Mesenchymal stem cell (in vitro differentiated cells and primary cell): ENCODE data around the gene NPY4R2.
"Not testable (repeated sequence)": the region's sequence is repeated elsewhere in the genome, so short reads cannot be mapped to it uniquely, and the experiment has no call there.

Source experiments
- DNase-seq: peaks from one replicate; pipeline ENCODE4 v3.0.0-alpha.2; 2013
- H2AFZ ChIP-seq: one replicate; pipeline ENCODE4 v1.6.1; 2013; ENCODE audit warnings: low read depth, mild to moderate bottlenecking, control low read depth, inconsistent platforms, low read length, moderate library complexity
- H2AK5ac ChIP-seq: 2 replicates; pipeline ENCODE4 v1.6.1; 2013; ENCODE audit warnings: low read length, moderate library complexity, mild to moderate bottlenecking, inconsistent platforms; ENCODE audit not compliant: severe bottlenecking
- H2BK120ac ChIP-seq: one replicate; pipeline ENCODE4 v1.6.1; 2013; ENCODE audit warnings: low read depth, mild to moderate bottlenecking, inconsistent platforms, low read length, moderate library complexity
- H2BK12ac ChIP-seq, 2 experiments: one replicate each; pipeline ENCODE4 v1.6.1; 2013; ENCODE audit warnings: inconsistent platforms in 2 of 2, low read length in 2 of 2, mild to moderate bottlenecking in 2 of 2, moderate library complexity in 2 of 2, control low read depth in 1 of 2
- H2BK15ac ChIP-seq: one replicate; pipeline ENCODE4 v1.6.1; 2013; ENCODE audit warnings: mild to moderate bottlenecking, low read depth, inconsistent platforms; ENCODE audit not compliant: poor library complexity, severe bottlenecking
- H2BK5ac ChIP-seq: 2 replicates; pipeline ENCODE4 v1.6.1; 2013; ENCODE audit warnings: low read depth, mild to moderate bottlenecking, low read length, control low read depth, inconsistent platforms; ENCODE audit not compliant: poor library complexity, severe bottlenecking
- H3K14ac ChIP-seq, 2 experiments: one replicate each; pipeline ENCODE4 v1.6.1; 2013; ENCODE audit warnings: inconsistent platforms in 2 of 2, low read length in 2 of 2, control low read depth in 1 of 2, mild to moderate bottlenecking in 1 of 2, moderate library complexity in 1 of 2
- H3K18ac ChIP-seq, 2 experiments: one replicate each; pipeline ENCODE4 v1.6.1; 2013; ENCODE audit warnings: inconsistent platforms in 2 of 2, low read length in 2 of 2, control low read depth in 1 of 2, low read depth in 1 of 2, mild to moderate bottlenecking in 1 of 2
- H3K23ac ChIP-seq, 2 experiments: one replicate each; pipeline ENCODE4 v1.6.1; 2013; ENCODE audit warnings: inconsistent platforms in 2 of 2, low read length in 2 of 2, mild to moderate bottlenecking in 2 of 2, moderate library complexity in 2 of 2, control low read depth in 1 of 2
- H3K27ac ChIP-seq: 2 replicates; pipeline ENCODE4 v1.5.1; 2013; ENCODE audit warnings: mild to moderate bottlenecking, moderate library complexity, low read length, control low read depth, inconsistent platforms; ENCODE audit not compliant: poor library complexity, severe bottlenecking
- H3K27me3 ChIP-seq, 2 experiments: 2 replicates each; pipeline versions ENCODE4 v1.6.1 to v1.7.0; 2013; ENCODE audit warnings: low read length in 2 of 2, mild to moderate bottlenecking in 2 of 2, moderate library complexity in 2 of 2, control low read depth in 1 of 2, inconsistent platforms in 1 of 2; ENCODE audit not compliant: control insufficient read depth in 1 of 2, insufficient read depth in 1 of 2
- H3K36me3 ChIP-seq, 2 experiments: 2 replicates each; pipeline versions ENCODE4 v1.6.1 to v1.7.0; 2013; ENCODE audit warnings: low read length in 2 of 2, control low read depth in 1 of 2, inconsistent platforms in 1 of 2, low read depth in 1 of 2, mild to moderate bottlenecking in 1 of 2; ENCODE audit not compliant: insufficient read depth in 2 of 2, control insufficient read depth in 1 of 2
- H3K4ac ChIP-seq, 2 experiments: one replicate each; pipeline ENCODE4 v1.6.1; 2013; ENCODE audit warnings: inconsistent platforms in 2 of 2, low read length in 2 of 2, mild to moderate bottlenecking in 2 of 2, moderate library complexity in 2 of 2, control low read depth in 1 of 2, low read depth in 1 of 2
- H3K4me1 ChIP-seq: 2 replicates; pipeline ENCODE4 v1.6.1; 2013; ENCODE audit warnings: low read depth, low read length, control low read depth; ENCODE audit not compliant: control insufficient read depth, insufficient read depth
- H3K4me2 ChIP-seq: 2 replicates; pipeline ENCODE4 v1.6.1; 2013; ENCODE audit warnings: low read length, mild to moderate bottlenecking, inconsistent platforms; ENCODE audit not compliant: poor library complexity, severe bottlenecking
- H3K4me3 ChIP-seq, 2 experiments: 2 replicates each; pipeline versions ENCODE4 v1.5.1 to v1.7.0; 2013; ENCODE audit warnings: low read length in 2 of 2, mild to moderate bottlenecking in 2 of 2, control low read depth in 1 of 2, low read depth in 1 of 2; ENCODE audit not compliant: insufficient read depth in 1 of 2
- H3K79me1 ChIP-seq: replicated peaks from 2 replicates; pipeline ENCODE4 v1.6.1; 2013; ENCODE audit warnings: mild to moderate bottlenecking, control low read depth, low read length, inconsistent platforms; ENCODE audit not compliant: poor library complexity, severe bottlenecking
- H3K9ac ChIP-seq: 2 replicates; pipeline ENCODE4 v1.7.0; 2013; ENCODE audit warnings: mild to moderate bottlenecking, low read length, moderate library complexity
- H3K9me3 ChIP-seq: 2 replicates; pipeline ENCODE4 v1.7.0; 2013; ENCODE audit warnings: mild to moderate bottlenecking, low read length; ENCODE audit not compliant: control insufficient read depth
- H4K8ac ChIP-seq: one replicate; pipeline ENCODE4 v1.6.1; 2013; ENCODE audit warnings: inconsistent platforms, mild to moderate bottlenecking, low read length, moderate library complexity
- H4K91ac ChIP-seq: one replicate; pipeline ENCODE4 v1.6.1; 2013; ENCODE audit warnings: mild to moderate bottlenecking, low read length, inconsistent platforms
- WGBS: methylation state at CpG from one replicate; pipeline ENCODE4 v1.1.7; 2013; ENCODE audit warnings: mixed read lengths; 5-methylcytosine and 5-hydroxymethylcytosine counted together

Gene NPY4R2

GRCh38 chr10:47890737-47891136 is 27.7 kb upstream of the NPY4R2 start:
- H3K18ac ChIP-seq, H3K79me1 ChIP-seq, H2BK15ac ChIP-seq, H4K91ac ChIP-seq, H3K4me3 ChIP-seq, H3K27me3 ChIP-seq, H3K4me2 ChIP-seq, H2AK5ac ChIP-seq, H3K23ac ChIP-seq, H3K27ac ChIP-seq, H2BK120ac ChIP-seq, H3K4me1 ChIP-seq, H3K36me3 ChIP-seq, H3K9ac ChIP-seq, H3K14ac ChIP-seq, H3K9me3 ChIP-seq, H3K4ac ChIP-seq, H2BK5ac ChIP-seq, H2AFZ ChIP-seq, DNase-seq, H4K8ac ChIP-seq, H2BK12ac ChIP-seq: not testable (repeated sequence)

- H3K4me1 ChIP-seq, H3K18ac ChIP-seq, H4K8ac ChIP-seq, H3K23ac ChIP-seq, H2BK12ac ChIP-seq, H3K9me3 ChIP-seq, H3K14ac ChIP-seq, DNase-seq, H3K79me1 ChIP-seq, H2BK120ac ChIP-seq, H2AFZ ChIP-seq, H3K4me2 ChIP-seq, H3K27me3 ChIP-seq, H3K36me3 ChIP-seq, H3K9ac ChIP-seq, H3K4ac ChIP-seq, H4K91ac ChIP-seq, H3K4me3 ChIP-seq, H2BK15ac ChIP-seq, H2AK5ac ChIP-seq, H2BK5ac ChIP-seq, H3K27ac ChIP-seq: not testable (repeated sequence)
- WGBS, result no CpG with 5 or more reads among the region's 2 CpGs
These were observed 25.8 kb upstream of the NPY4R2 start for GRCh38 chr10:47892494-47893261.

DNA sequence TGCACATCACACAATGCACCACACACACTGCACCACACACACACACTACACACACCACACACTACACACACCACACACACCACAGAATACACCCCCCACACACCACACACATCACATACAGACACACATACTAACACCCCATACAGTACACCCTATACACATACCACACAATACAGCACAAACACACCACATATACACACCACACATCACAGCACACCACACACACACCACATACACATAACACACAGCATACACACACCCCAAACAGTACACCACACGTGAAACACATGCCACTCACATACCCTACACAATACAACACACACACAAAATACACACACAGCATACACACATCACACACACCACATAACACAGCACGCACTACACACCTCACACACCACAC is 23.9 kb upstream of the NPY4R2 start:
- H4K8ac ChIP-seq, H3K18ac ChIP-seq, H2AK5ac ChIP-seq, H3K4me3 ChIP-seq, H3K36me3 ChIP-seq, H2BK5ac ChIP-seq, H3K14ac ChIP-seq, H2AFZ ChIP-seq, H2BK120ac ChIP-seq, H3K79me1 ChIP-seq, H3K4me2 ChIP-seq, H3K27ac ChIP-seq, H3K27me3 ChIP-seq, H3K9me3 ChIP-seq, H3K4ac ChIP-seq, H2BK15ac ChIP-seq, H3K23ac ChIP-seq, H3K4me1 ChIP-seq, H4K91ac ChIP-seq, H3K9ac ChIP-seq, DNase-seq, H2BK12ac ChIP-seq: not testable (repeated sequence)
- 61% methylated on average over 1 of the region's 2 CpGs for WGBS

DNA sequence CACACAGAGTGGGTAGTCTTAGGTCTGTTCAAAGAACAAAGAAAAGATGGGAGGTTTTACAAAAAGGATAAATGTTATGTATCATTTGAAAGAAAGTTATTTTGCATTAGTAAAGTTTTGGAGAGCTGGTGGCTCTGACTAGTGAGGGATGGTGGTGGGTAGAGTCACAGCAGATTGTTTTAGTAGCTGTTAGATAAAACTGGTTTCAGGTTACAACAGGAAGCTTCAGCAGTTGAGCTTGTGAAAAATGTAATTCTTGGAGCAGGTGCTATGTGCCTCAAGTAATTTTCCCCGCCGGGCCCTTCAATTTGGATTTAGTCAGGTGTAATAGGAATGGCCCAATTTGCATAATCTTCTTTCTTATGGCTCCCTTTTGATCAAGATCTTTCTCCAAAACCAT is 20.6 kb upstream of the NPY4R2 start:
- not testable (repeated sequence) for H3K79me1 ChIP-seq, H4K8ac ChIP-seq, H3K18ac ChIP-seq, H4K91ac ChIP-seq, H3K27ac ChIP-seq, H3K4me1 ChIP-seq, H2AFZ ChIP-seq, H2BK120ac ChIP-seq, H2BK12ac ChIP-seq, H2BK15ac ChIP-seq, H3K23ac ChIP-seq, DNase-seq, H3K27me3 ChIP-seq, H3K36me3 ChIP-seq, H3K4me2 ChIP-seq, H3K9me3 ChIP-seq, H2BK5ac ChIP-seq, H3K4me3 ChIP-seq, H3K14ac ChIP-seq, H3K9ac ChIP-seq, H2AK5ac ChIP-seq, H3K4ac ChIP-seq
- no CpG with 5 or more reads among the region's 2 CpGs for WGBS
